ENCODE measurements around the gene IDH1. TPM values are rescaled to one million over a fixed set of nuclear protein-coding genes. Genes with fewer than 3 reads are reported as not detected.

Gene IDH1
- total and polyA plus RNA-seq, 2 of the 13 experiments (the other 11 are each of a cell fraction or from before 2014, with no cell fraction given), result 312 to 1,077 TPM

- TF ChIP-seq MTERF4 (CRISPR knock-in tag; IDR thresholded peaks at IDR 0.05) (0 out of 2 replicates have a peak, but pooled peaks have one; percentile 24), SKI (IDR thresholded peaks at IDR 0.05; ENCODE audit: partially characterized antibody) (no peak), GATA4 (IDR thresholded peaks at IDR 0.05; ENCODE audit: borderline replicate concordance, low read depth) (0 out of 2 replicates have a peak, but pooled peaks have one; percentile 38), TRAFD1 (CRISPR knock-in tag; IDR thresholded peaks at IDR 0.05; ENCODE audit: borderline replicate concordance) (no peak), ZBTB25 (CRISPR knock-in tag; IDR thresholded peaks at IDR 0.05) (peak; percentile 94), MED1 (CRISPR knock-in tag; IDR thresholded peaks at IDR 0.05) (peak; percentile 85), KLF13 (CRISPR knock-in tag; IDR thresholded peaks at IDR 0.05) (no peak), ZNF607 (CRISPR knock-in tag; IDR thresholded peaks at IDR 0.05; ENCODE audit: borderline replicate concordance) (0 out of 2 replicates have a peak, but pooled peaks have one; percentile 67), ZNF205 (CRISPR knock-in tag; IDR thresholded peaks at IDR 0.05) (no peak), PRDM4 (CRISPR knock-in tag; IDR thresholded peaks at IDR 0.05; ENCODE audit: borderline replicate concordance) (no peak), HES4 (CRISPR knock-in tag; IDR thresholded peaks at IDR 0.05; ENCODE audit: borderline replicate concordance) (no peak), KLF15 (CRISPR knock-in tag; IDR thresholded peaks at IDR 0.05; ENCODE audit: borderline replicate concordance) (no peak), RARA (CRISPR knock-in tag; IDR thresholded peaks at IDR 0.05) (no peak; the same call in 1 of the 2 replicates), CREB1 (IDR thresholded peaks at IDR 0.05) (no peak), CREB1 (CRISPR knock-in tag; IDR thresholded peaks at IDR 0.05) (no peak), ZNF883 (CRISPR knock-in tag; IDR thresholded peaks at IDR 0.05; ENCODE audit: not compliant biosample characterization) (peak; percentile 63), NR2F6 (IDR thresholded peaks at IDR 0.05) (0 out of 2 replicates have a peak, but pooled peaks have one; percentile 7), NR2F6 (CRISPR knock-in tag; IDR thresholded peaks at IDR 0.05) (no peak; the same call in 1 of the 2 replicates), NFIB (CRISPR knock-in tag; IDR thresholded peaks at IDR 0.05; ENCODE audit: borderline replicate concordance) (no peak), HOMEZ (CRISPR knock-in tag; IDR thresholded peaks at IDR 0.05; ENCODE audit: low read depth) (peak; percentile 71; the same call in 1 of the 2 replicates), RBM22 (optimal IDR thresholded peaks at IDR 0.05; ENCODE audit: low read length) (peak; percentile 3), RFXANK (CRISPR knock-in tag; IDR thresholded peaks at IDR 0.05) (peak; percentile 72; the same call in 1 of the 2 replicates), MAFK (conservative IDR thresholded peaks at IDR 0.05 in 1 of 2, IDR thresholded peaks at IDR 0.05 in 1 of 2; ENCODE audit: low read length in 2 of 2) (no peak)
Measured at GRCh38 chr2:208254871-208255556, at the start of gene IDH1 (continued).
